GM12878 (cell line): ENCODE results near the gene KRT10. TPM values are rescaled to one million over a fixed set of nuclear protein-coding genes. Genes with fewer than 3 reads are reported as not detected.

Source experiments
- ATAC-seq: fragments of 200-7000 bp; cut with Tn5 transposase; 3 replicates; pipeline ENCODE4 v1.9.1; 2020; ENCODE audit warnings: mild to moderate bottlenecking, moderate library complexity
- BruUV-seq: library from RNA; stranded (reverse); fragments of 400-500 nt; replicated peaks from 2 replicates; lab custom pipeline; 2021; lab: Mats Ljungman, UMichigan
- CTCF ChIA-PET: fragments of 300-600 bp; sonication (Branson Sonifier 250); formaldehyde crosslinking; extraction: SDS; loops from one replicate; lab custom pipeline; 2021; ENCODE audit warnings: inconsistent platforms; lab: Yijun Ruan, JAX
- POLR2A ChIA-PET: fragments of 350-600 bp; formaldehyde crosslinking; extraction: SDS; loops from one replicate; lab custom pipeline; 2021; ENCODE audit warnings: inconsistent platforms; lab: Charles Lee
- RAD21 ChIA-PET: fragments of 300-600 bp; sonication (Branson Sonifier 250); formaldehyde crosslinking; loops from one replicate; lab custom pipeline; 2023; ENCODE audit warnings: antibody characterized with exemption; ENCODE audit not compliant: unreplicated experiment; lab: Charles Lee
- SMC1A ChIA-PET: fragments of 300-600 bp; sonication (Branson Sonifier 250); formaldehyde crosslinking; loops from one replicate; lab custom pipeline; 2023; ENCODE audit not compliant: unreplicated experiment, uncharacterized antibody; lab: Charles Lee
- DNase-seq: peaks from one replicate; pipeline ENCODE4 v3.0.0-alpha.2; 2011; ENCODE audit warnings: low read depth, low spot score
- FAIRE-seq: peaks from 3 replicates; lab custom pipeline; 2011; peaks lifted over from hg19 to GRCh38; lab: Jason Lieb, UNC
- H2AFZ ChIP-seq: 2 replicates; pipeline ENCODE4 v1.6.0; 2011; ENCODE audit warnings: low read depth, low read length, control low read depth; ENCODE audit not compliant: control insufficient read depth
- H3K27ac ChIP-seq: 2 replicates; pipeline ENCODE4 v1.5.1; 2011; ENCODE audit warnings: control low read depth; ENCODE audit not compliant: control insufficient read depth, insufficient read depth
- H3K27me3 ChIP-seq, 2 experiments: replicated peaks in 1 of 2; 2 replicates each; pipeline versions ENCODE4 v1.6.0 to v1.6.1; 2011; ENCODE audit warnings: low read length in 1 of 2; ENCODE audit not compliant: control insufficient read depth in 2 of 2, insufficient read depth in 2 of 2
- H3K36me3 ChIP-seq, 2 experiments: 2 replicates each; pipeline ENCODE4 v1.5.1; 2011; ENCODE audit warnings: low read length in 1 of 2; ENCODE audit not compliant: control insufficient read depth in 2 of 2, insufficient read depth in 2 of 2
- H3K4me1 ChIP-seq: 2 replicates; pipeline ENCODE4 v1.6.1; 2011; ENCODE audit warnings: mild to moderate bottlenecking, low read length, moderate library complexity, mixed read lengths; ENCODE audit not compliant: control insufficient read depth, insufficient read depth
- H3K4me2 ChIP-seq: 2 replicates; pipeline ENCODE4 v1.6.0; 2011; ENCODE audit warnings: control low read depth; ENCODE audit not compliant: control insufficient read depth, insufficient read depth
- H3K4me3 ChIP-seq: fragments of 200-600 bp; sonication (generic); 2 replicates; pipeline ENCODE4 v1.5.1; 2016
- H3K79me2 ChIP-seq: 2 replicates; pipeline ENCODE4 v1.6.0; 2011; ENCODE audit warnings: low read length; ENCODE audit not compliant: control insufficient read depth, insufficient read depth
- H3K9ac ChIP-seq: 2 replicates; pipeline ENCODE4 v1.8.0; 2011; ENCODE audit warnings: low read length, control low read depth, mixed read lengths; ENCODE audit not compliant: control insufficient read depth, insufficient read depth
- H3K9me3 ChIP-seq: replicated peaks from 3 replicates; pipeline ENCODE4 v1.5.1; 2011; ENCODE audit warnings: mild to moderate bottlenecking, low read length; ENCODE audit not compliant: control insufficient read depth, insufficient read depth
- H4K20me1 ChIP-seq: 2 replicates; pipeline ENCODE4 v1.6.0; 2011; ENCODE audit not compliant: control insufficient read depth, insufficient read depth
- ATF2 ChIP-seq: IDR thresholded peaks from 2 replicates; pipeline ENCODE4 v1.6.1; 2012; ENCODE audit warnings: low read length, inconsistent platforms
- E2F4 ChIP-seq: IDR thresholded peaks from 2 replicates; pipeline ENCODE4 v1.6.1; 2012; ENCODE audit warnings: low read depth, low read length, improper control_type of control experiment
- ELK1 ChIP-seq: IDR thresholded peaks from 2 replicates; pipeline ENCODE4 v1.6.1; 2012; ENCODE audit warnings: low read depth, low read length, improper control_type of control experiment
- JUNB ChIP-seq: IDR thresholded peaks from 2 replicates; pipeline ENCODE4 v1.6.1; 2016; ENCODE audit warnings: antibody characterized with exemption, mild to moderate bottlenecking
- RAD51 ChIP-seq: fragments of 450-650 bp; IDR thresholded peaks from 2 replicates; pipeline ENCODE4 v1.6.1; 2016; ENCODE audit warnings: moderate library complexity, mild to moderate bottlenecking, inconsistent platforms
- TARDBP ChIP-seq: IDR thresholded peaks from 2 replicates; pipeline ENCODE4 v1.6.1; 2016; ENCODE audit warnings: borderline replicate concordance
- TCF12 ChIP-seq: IDR thresholded peaks from 2 replicates; pipeline ENCODE4 v1.6.1; 2011; ENCODE audit warnings: low read depth, mild to moderate bottlenecking, low read length
- ZBTB4 ChIP-seq: fragments of 450-650 bp; formaldehyde crosslinking; IDR thresholded peaks from 2 replicates; pipeline ENCODE4 v1.4.0; 2022; ENCODE audit warnings: mild to moderate bottlenecking, moderate library complexity
- WGBS: methylation state at CpG from one replicate; pipeline ENCODE4 v1.1.6; 2016; ENCODE audit warnings: low lambda C conversion rate; ENCODE audit not compliant: insufficient replicate concordance, insufficient coverage; ENCODE audit errors: missing lambda C conversion rate; 5-methylcytosine and 5-hydroxymethylcytosine counted together
- in situ Hi-C: fragments of 300-500 bp; cut with MboI; formaldehyde crosslinking; loops from 9 replicates; pipeline ENCODE4 v1.14.3; 2018; ENCODE audit warnings: mixed read lengths
- intact Hi-C: fragments of 100-400 bp; cut with micrococcal nuclease; formaldehyde crosslinking; loops from one replicate; pipeline ENCODE4 v1.14.2; 2022; ENCODE audit not compliant: unreplicated experiment
- polyA plus RNA-seq, 11 experiments: library from polyadenylated mRNA; depleted of rRNA in 4 of 11; unstranded in 6 of 11; stranded (reverse) in 5 of 11; fragments of >200 nt; fragmentation: Nextera tagmentation in 4 of 11; fragmentation: Illumina TruSeq in 1 of 11; extraction: Ambion mirVana in 4 of 11; extraction: Trizol in 1 of 11; gene quantifications; 1 replicate in 1 of 11; 2 replicates in 10 of 11; pipeline versions ENCODE4 v1.2.1 to v1.2.3, GENCODE V29; 2011 to 2016; ENCODE audit warnings: inconsistent platforms in 2 of 11, missing spikeins in 2 of 11, low read depth in 1 of 11
- total RNA-seq, 4 experiments: library from RNA; depleted of rRNA in 3 of 4; stranded (reverse); fragments of >200 nt in 3 of 4; fragmentation: Illumina TruSeq in 1 of 4; extraction: Trizol in 1 of 4; gene quantifications; 2 replicates each; pipeline versions ENCODE4 v1.2.1 to v1.2.3, GENCODE V29; 2013 to 2021

KRT10 gene
- total and polyA plus RNA-seq, 10 of the 15 experiments (the other 5 are each of a cell fraction or from before 2014, with no cell fraction given), result 10.8 to 98.5 (median 23.9) TPM

- TF ChIP-seq ATF2, result no peak
Measured at GRCh38 chr17:40854175-40854814, 31.9 kb upstream of the KRT10 start (continued).

GRCh38 chr17:40852364-40852763, 29.9 kb upstream of the KRT10 start:
- Histone ChIP-seq H3K36me3 (no peaks in the 10 kb centered on the region), H3K9me3 (no peaks in the 10 kb centered on the region), H3K79me2 (no peaks in the 10 kb centered on the region), H3K4me2 (no peak overlapping the region), H3K4me3 (no peak overlapping the region), H3K4me1 (no peaks in the 10 kb centered on the region), H3K27me3 (peaks cover 0 to 2% of the 10 kb centered on the region in 2 experiments; a peak in 2 of 4 replicates), H2AFZ (no peak overlapping the region), H4K20me1 (no peaks in the 10 kb centered on the region)
- FAIRE-seq (no peak), ATAC-seq (no peak)
- ChIA-PET RAD21 (interaction anchor here (1.1 kb wide), 1 partner anchor 813 kb away, joined by 3 read pairs; no protein-coding TSS in a partner anchor), SMC1A (interaction anchor here (0.9 to 1.7 kb wide), 2 partner anchors 20 to 228 kb away, joined by 3 read pairs; no protein-coding TSS in a partner anchor), POLR2A (no interaction called here)
- no TSS peak for BruUV-seq
- 0% methylated on average over 1 of the region's 1 CpG for WGBS
- TF ChIP-seq RAD51, result no peak
- TF ChIP-seq E2F4, result no peak
- TF ChIP-seq ATF2, result no peak
- TF ChIP-seq TARDBP, result no peak
- no peak for TF ChIP-seq ELK1
- no peak for TF ChIP-seq JUNB
- no peak for TF ChIP-seq ZBTB4 (CRISPR knock-in tag)
- no peak for TF ChIP-seq TCF12
- TF ChIP-seq, all 136 proteins: peak for 0
- no peak overlapping the region for H3K9ac ChIP-seq
- DNase-seq, result no peak
- H3K27ac ChIP-seq, result no peak overlapping the region
- in situ Hi-C loops (no loop called here), intact Hi-C loops (no loop called here)
- CTCF ChIA-PET, result interaction anchor here (0.7 to 1.9 kb wide), 4 partner anchors 36 to 796 kb away, joined by 3 to 8 read pairs (median 4); no protein-coding TSS in a partner anchor
